T-helper 17 cell (primary cell): Measurements from ENCODE around the gene CEP120. TPM values are rescaled to one million over a fixed set of nuclear protein-coding genes. Genes with fewer than 3 reads are reported as not detected.
"Not testable (repeated sequence)": the region's sequence is repeated elsewhere in the genome, so short reads cannot be mapped to it uniquely, and the experiment has no call there.

Experiments
- ATAC-seq: fragments of 150-1000 bp; cut with Tn5 transposase; 2 replicates; pipeline ENCODE4 v1.10.0; 2021; ENCODE audit warnings: mild to moderate bottlenecking, moderate library complexity
- DNase-seq, 3 donors: peaks; one replicate each; pipeline versions ENCODE4 v3.0.0 to v3.0.0-alpha.2; 2020 to 2021
- H3K9me3 ChIP-seq: one replicate; pipeline ENCODE4 v1.7.0; 2013; ENCODE audit warnings: low read length, mild to moderate bottlenecking; ENCODE audit not compliant: control insufficient read depth, poor library complexity, severe bottlenecking
- H3K27ac Mint-ChIP-seq: one replicate; pipeline ENCODE4 v1.8.0; 2022; ENCODE audit warnings: mild to moderate bottlenecking, moderate library complexity, mixed read lengths
- H3K27me3 Mint-ChIP-seq: one replicate; pipeline ENCODE4 v1.8.0; 2022; ENCODE audit warnings: mixed read lengths
- H3K36me3 Mint-ChIP-seq: one replicate; pipeline ENCODE4 v1.8.0; 2022; ENCODE audit warnings: low read depth, mixed read lengths
- H3K4me1 Mint-ChIP-seq: one replicate; pipeline ENCODE4 v1.8.0; 2022; ENCODE audit warnings: mild to moderate bottlenecking, mixed read lengths
- H3K4me3 Mint-ChIP-seq: one replicate; pipeline ENCODE4 v1.8.0; 2022; ENCODE audit warnings: mild to moderate bottlenecking, moderate library complexity, mixed read lengths
- total RNA-seq, 4 donors: library from RNA in 2 of 4; stranded (reverse) in 2 of 4; gene quantifications; one replicate each; pipeline ENCODE4 v1.2.3 and lab custom pipeline; 2022 to 2026

CEP120 gene
- total RNA-seq = 10 to 100 TPM; 58.6 to 60.5 TPM
- total RNA-seq (lab: John Stamatoyannopoulos, UW) = 117 to 135 reads per million in 2 donors

DNA sequence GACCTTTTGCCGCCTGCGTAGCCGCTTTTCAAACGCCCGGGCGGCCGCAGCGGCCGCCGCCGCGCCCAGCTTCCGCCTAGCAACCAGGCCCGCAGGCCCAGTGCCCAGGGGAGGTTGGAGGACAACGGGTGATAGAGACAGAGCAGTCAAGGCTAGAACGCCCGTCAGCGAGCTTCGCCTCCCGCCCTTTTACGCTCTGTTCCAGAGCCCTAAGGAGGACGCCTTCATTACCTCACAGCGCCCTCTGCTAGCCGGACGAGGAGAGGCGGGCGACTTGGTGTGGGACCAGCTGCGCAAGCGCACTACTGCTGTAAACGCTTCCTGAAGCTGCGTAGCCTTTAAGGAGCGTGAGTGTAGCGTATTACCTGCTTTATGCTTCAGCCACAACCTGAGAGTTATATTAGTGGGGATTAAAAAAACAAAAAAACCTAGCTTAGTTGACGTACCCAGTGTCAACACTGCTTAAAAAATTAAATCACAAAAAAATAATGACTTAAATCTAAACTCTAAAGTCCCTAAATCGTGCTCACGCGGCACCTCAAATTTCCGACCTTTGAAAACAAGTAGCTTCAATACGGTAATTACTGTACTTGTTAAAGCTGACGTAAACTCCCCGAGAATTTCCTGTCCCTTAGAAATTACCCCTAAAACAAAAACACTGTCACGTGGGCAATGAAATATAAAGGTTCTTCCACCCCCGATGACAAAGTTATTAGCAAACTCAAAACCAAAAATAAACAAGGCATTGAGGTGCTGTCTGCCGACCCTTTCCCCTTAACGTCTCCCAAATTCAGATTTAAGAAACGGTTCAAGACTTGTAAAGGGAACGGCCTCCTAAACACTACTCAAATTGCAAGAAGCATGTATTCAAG lies at the start of gene CEP120:
CEP120 (minus strand) TSS at position 126 of the 872 bp plus-strand sequence. CDS start 405 bp downstream, outside the sequence.
- H3K9me3 ChIP-seq = no peaks in the 10 kb centered on the region
- Mint-ChIP-seq H3K36me3 (no peaks in the 10 kb centered on the region), H3K27me3 (no peaks in the 10 kb centered on the region), H3K4me1 (peaks cover 19% of the 10 kb centered on the region), H3K27ac (no peak within 1 kb of the TSS), H3K4me3 (no peak within 1 kb of the TSS)
- peak; percentile 95 for ATAC-seq
- peak; percentile 89 to 95 (median 93) for DNase-seq

DNA sequence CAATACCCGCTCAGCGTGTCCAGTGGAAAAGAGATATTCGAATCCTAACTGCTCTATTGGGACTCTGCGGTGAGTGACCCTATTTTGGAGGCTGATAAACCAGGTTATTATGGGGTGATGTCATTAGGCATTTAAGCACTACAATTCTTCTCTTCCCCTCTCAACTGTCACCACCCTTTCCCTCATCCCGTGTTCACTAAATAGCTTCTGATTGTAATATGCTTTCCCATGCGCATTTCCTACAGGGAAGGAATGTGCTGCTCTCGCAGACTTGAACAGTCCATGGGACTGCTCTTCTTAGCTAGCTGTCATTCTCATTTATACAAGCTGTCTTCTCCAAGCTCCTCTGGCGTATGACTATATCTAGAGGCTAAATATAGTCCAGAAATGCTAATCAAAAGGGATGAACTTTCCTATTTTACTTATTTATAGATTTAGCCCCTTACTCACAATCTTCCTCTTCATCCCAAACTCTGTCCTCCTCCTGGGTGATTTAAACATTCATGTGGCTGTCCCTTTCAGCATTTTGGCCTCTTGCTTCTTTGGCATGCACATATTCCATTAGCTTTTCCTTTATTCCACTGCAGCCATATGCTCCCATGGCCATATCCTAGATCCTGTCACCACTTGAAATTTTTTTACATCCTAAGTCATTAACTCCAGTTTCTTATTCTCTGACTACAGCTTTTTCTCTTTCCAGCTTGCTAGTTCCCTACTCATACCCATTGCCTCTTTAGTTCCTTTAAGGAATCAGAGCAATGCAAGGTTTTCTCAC lies 49.1 kb upstream of the CEP120 start:
- H3K9me3 ChIP-seq = no peaks in the 10 kb centered on the region
- Mint-ChIP-seq H3K27me3 (no peaks in the 10 kb centered on the region), H3K4me1 (no peaks in the 10 kb centered on the region), H3K4me3 (no peak overlapping the region), H3K27ac (no peak overlapping the region), H3K36me3 (peaks cover 2% of the 10 kb centered on the region)
- ATAC-seq = no peak
- DNase-seq = no peak

DNA sequence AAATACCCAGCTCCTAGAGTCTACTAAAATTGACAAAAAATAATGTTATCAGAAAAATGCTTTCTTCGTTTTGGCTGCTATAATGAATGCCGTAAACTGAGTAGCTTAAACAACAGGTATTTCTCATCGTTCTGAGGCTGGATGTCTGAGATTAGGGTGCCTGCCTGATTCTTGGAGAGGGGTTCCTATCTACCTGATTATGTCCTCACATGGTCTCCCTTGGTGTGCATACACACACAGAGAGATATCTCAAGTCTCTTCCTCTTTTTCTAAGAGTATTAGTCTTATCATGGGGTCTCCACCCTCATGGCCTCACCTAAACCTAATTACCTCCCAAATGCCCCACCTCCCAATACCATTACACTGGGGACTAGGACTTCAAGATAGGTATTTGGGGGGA lies 48.2 kb upstream of the CEP120 start:
- Mint-ChIP-seq H3K4me3 (no peak overlapping the region), H3K27ac (no peak overlapping the region), H3K27me3 (no peaks in the 10 kb centered on the region)

DNA sequence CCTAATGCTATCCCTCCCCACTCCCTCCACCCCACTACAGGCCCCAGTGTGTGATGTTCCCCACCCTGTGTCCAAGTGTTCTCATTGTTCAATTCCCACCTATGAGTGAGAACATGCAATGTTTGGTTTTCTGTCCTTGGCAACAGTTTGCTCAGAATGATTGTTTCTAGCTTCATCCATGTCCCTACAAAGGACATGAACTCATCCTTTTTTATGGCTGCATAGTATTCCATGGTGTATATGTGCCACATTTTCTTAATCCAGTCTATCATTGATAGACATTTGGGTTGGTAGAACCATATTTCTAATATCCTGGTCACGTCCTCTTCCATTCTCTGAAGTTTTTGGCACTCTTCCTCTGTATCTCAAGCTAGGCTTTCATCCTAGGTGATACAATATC lies 43.6 kb upstream of the CEP120 start:
- H3K27me3 Mint-ChIP-seq, DNase-seq, H3K4me1 Mint-ChIP-seq, H3K36me3 Mint-ChIP-seq, H3K27ac Mint-ChIP-seq, H3K9me3 ChIP-seq, H3K4me3 Mint-ChIP-seq, ATAC-seq: not testable (repeated sequence)

More for the DNA sequence above, 48.2 kb upstream of the CEP120 start:
- no peaks in the 10 kb centered on the region for H3K4me1 Mint-ChIP-seq
- H3K36me3 Mint-ChIP-seq = peaks cover 2% of the 10 kb centered on the region
- ATAC-seq (no peak), DNase-seq (no peak)
- no peaks in the 10 kb centered on the region for H3K9me3 ChIP-seq

DNA sequence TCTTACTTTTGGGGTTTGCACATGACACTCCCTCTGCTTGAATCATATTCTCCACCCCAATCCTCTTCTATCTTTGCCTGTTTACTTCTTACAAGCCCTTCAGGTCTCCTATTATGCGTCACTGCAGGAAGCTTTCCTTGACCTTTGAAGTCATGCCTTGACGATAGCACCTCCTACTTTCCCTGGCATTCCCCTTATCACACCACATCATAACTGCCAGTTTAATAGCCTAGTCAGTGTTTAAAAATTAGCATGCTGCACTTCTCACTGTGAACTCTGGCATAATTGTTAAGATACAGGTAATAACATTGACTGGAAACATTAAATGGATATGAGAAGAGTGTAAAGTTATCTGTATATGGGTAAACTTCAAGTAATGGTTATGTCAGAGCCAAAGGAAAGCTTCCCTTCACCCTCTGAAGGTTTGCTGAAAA lies 37.1 kb upstream of the CEP120 start:
- peak; percentile 96 for ATAC-seq
- H3K4me1 Mint-ChIP-seq = peaks cover 7% of the 10 kb centered on the region
- H3K27ac Mint-ChIP-seq = no peak overlapping the region

DNA sequence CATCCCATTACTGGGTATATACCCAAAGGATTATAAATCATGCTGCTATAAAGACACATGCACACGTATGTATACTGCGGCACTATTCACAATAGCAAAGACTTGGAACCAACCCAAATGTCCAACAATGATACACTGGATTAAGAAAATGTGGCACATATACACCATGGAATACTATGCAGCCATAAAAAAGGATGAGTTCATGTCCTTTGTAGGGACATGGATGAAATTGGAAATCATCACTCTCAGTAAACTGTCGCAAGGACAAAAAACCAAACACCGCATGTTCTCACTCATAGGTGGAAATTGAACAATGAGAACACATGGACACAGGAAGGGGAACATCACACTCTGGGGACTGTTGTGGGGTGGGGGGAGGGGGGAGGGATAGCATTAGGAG lies 35.8 kb upstream of the CEP120 start:
- not testable (repeated sequence) for H3K36me3 Mint-ChIP-seq, H3K4me3 Mint-ChIP-seq, H3K4me1 Mint-ChIP-seq, H3K9me3 ChIP-seq, H3K27me3 Mint-ChIP-seq, H3K27ac Mint-ChIP-seq, DNase-seq, ATAC-seq

More for the DNA sequence above, 37.1 kb upstream of the CEP120 start:
- Mint-ChIP-seq H3K27me3 (no peaks in the 10 kb centered on the region), H3K36me3 (peaks cover 2% of the 10 kb centered on the region), H3K4me3 (no peak overlapping the region)
- H3K9me3 ChIP-seq = no peaks in the 10 kb centered on the region
- DNase-seq = no peak

DNA sequence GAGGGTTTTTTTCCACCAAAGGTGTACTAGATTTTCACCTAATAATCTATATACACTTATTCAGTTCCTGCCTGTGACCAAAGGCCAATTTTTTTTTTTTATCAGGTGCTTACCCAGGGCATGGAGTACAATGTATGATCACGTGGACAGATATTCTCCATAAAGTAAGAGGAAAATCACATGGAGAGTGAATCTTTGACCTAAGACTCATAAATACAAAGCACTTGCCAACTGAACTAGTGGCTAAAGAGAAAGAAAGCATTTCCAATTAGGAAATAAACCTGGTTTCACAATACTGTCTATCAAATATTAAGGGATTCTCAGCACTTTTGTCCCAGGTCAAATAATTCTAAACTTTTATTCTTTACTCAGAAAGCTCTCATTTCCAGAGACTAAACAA lies 33.0 kb upstream of the CEP120 start:
- Mint-ChIP-seq H3K36me3 (peaks cover 2% of the 10 kb centered on the region), H3K4me3 (no peak overlapping the region), H3K4me1 (peaks cover 7% of the 10 kb centered on the region), H3K27ac (no peak overlapping the region), H3K27me3 (peaks cover 4% of the 10 kb centered on the region)
- ATAC-seq = no peak
- DNase-seq = no peak
- H3K9me3 ChIP-seq = no peaks in the 10 kb centered on the region

DNA sequence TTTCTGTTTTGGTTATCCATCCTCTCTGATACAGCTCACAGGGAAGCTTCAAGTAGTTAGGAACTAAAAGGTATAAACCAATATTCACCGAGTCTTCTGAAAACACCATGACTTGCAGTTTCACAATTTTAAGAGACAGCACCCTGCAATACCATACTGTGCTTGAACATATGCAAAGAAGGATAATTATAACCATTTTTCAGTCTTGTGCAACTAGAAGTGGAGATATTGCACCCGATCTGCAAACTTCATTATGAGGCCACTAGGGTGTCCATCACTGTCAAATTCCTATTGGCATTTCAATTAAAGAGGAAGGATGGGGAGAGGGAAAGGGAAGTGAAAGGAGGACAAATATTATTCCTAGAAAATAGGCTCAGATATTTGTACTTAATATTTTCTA lies 32.4 kb upstream of the CEP120 start:
- DNase-seq (no peak), ATAC-seq (no peak)
- H3K36me3 Mint-ChIP-seq = peaks cover 2% of the 10 kb centered on the region
- peaks cover 7% of the 10 kb centered on the region for H3K4me1 Mint-ChIP-seq
- H3K9me3 ChIP-seq = no peaks in the 10 kb centered on the region
- peaks cover 4% of the 10 kb centered on the region for H3K27me3 Mint-ChIP-seq
- no peak overlapping the region for H3K4me3 Mint-ChIP-seq
- H3K27ac Mint-ChIP-seq = no peak overlapping the region

DNA sequence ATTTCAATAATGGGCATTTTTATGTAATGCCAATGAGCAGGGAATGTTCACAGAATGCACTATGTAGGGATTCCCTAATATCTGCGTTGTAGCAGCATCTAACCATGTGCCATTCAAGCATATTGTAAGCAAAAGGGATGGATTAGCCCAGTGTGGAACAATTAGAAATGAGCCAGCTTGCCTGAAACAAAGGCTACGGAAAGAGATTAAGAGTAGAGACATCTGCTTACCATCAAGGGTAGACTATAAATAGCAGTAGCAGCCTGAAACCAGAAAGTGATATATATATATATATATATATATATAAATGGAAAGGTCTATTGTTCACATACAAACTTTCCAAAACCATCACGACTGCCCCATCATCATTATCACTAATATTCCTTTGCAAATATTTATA lies 31.9 kb upstream of the CEP120 start:
- Mint-ChIP-seq H3K4me1 (peaks cover 2% of the 10 kb centered on the region), H3K27me3 (peaks cover 4% of the 10 kb centered on the region), H3K27ac (no peak overlapping the region), H3K36me3 (no peaks in the 10 kb centered on the region), H3K4me3 (no peak overlapping the region)
- H3K9me3 ChIP-seq = no peaks in the 10 kb centered on the region
- DNase-seq (no peak), ATAC-seq (no peak)

DNA sequence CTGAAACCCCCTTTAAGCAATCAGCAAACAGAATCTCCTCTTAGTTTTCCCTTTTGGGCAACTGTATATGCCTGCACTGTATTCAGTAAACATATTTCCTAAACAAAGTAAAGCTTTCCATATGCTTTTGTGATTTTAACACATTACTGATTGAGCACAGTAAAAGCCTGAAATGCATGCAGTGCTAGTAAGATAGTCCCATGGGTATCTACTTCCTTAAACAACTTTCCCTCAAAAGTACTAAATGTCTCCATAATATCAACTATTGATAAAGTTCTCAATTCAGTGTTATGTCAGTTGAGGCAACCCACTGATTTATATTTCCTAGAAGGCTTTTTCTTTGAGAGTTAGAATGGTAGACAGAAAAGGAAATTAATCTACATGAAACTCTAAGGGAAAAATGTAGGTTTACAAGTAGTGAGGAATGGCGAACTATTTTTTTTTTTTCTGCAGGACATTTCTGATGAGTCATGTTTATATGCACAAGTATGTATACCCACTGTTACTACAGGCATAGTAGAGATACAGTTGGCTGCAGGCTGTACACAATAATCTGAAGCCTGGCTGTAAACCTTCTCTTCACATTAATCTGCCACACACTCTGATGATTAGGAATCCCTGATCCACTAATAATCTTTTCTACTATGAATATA lies 31.2 kb upstream of the CEP120 start:
- DNase-seq = no peak
- peaks cover 4% of the 10 kb centered on the region for H3K27me3 Mint-ChIP-seq
- H3K36me3 Mint-ChIP-seq = no peaks in the 10 kb centered on the region
- H3K4me3 Mint-ChIP-seq = no peak overlapping the region
- no peaks in the 10 kb centered on the region for H3K9me3 ChIP-seq
- H3K4me1 Mint-ChIP-seq = no peaks in the 10 kb centered on the region
- no peak overlapping the region for H3K27ac Mint-ChIP-seq
- no peak for ATAC-seq

DNA sequence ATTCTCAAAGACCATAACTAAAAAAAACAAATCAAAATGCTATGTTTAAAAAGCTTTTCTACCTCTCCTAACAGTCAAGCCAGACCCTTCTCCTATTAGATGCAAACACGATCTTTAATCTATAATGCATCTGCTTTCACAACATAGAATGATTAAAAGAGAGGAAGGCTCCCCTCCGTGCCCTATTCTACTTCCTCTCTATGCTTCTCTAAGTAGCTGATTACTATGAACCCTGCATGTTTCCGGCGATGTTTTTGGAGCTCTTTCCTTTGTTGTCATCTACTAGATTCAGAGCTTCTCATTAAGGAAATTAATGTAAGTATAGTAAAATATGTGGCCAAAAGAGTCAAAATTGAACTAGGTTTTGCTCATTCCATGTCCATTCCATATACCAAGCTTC lies 29.2 kb upstream of the CEP120 start:
- Mint-ChIP-seq H3K36me3 (no peaks in the 10 kb centered on the region), H3K27me3 (peaks cover 12% of the 10 kb centered on the region), H3K4me1 (no peaks in the 10 kb centered on the region), H3K4me3 (no peak overlapping the region), H3K27ac (no peak overlapping the region)
- DNase-seq (no peak), ATAC-seq (no peak)
- H3K9me3 ChIP-seq = no peaks in the 10 kb centered on the region

DNA sequence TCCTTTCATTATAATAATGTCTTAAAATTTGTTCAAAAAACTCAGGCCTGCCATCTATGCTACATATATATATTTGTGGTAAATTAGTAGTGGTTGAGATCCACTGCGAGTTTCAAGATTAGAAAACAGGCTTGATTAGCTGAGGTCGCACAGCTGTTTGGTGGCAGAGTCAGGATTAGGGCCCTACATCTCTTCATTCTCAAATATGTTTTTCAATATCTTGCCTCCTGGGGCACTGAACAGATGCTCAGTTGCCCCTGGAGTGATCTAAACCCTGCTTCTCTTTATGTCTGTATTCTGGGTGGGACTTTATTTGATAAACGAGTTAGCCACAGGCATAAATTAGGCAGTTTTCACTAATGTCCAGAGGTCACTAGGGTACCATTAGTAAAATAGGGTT lies 27.8 kb upstream of the CEP120 start:
- no peak overlapping the region for H3K27ac Mint-ChIP-seq
- ATAC-seq = no peak
- peaks cover 15% of the 10 kb centered on the region for H3K27me3 Mint-ChIP-seq

DNA sequence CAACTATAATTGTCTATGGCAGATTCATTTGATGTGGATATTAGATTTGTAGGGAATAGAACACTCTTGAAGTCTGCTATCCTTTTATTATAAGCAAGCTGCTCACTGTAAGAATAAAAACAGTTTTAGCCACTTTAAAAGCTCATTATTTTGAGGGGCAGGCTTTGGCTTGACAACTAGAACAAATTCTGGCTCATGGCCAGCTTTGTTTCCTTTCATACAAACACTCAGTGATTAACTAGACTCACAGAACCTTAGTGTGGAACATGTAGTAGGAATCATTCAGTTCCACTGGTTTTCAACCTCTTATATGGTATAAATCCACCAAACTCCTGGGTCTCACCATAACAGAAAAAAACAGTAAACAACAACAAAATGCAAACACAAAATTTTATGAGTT lies 27.4 kb upstream of the CEP120 start:
- H3K4me1 Mint-ChIP-seq = no peaks in the 10 kb centered on the region
- DNase-seq (no peak), ATAC-seq (no peak)
- H3K9me3 ChIP-seq = no peaks in the 10 kb centered on the region
- no peak overlapping the region for H3K4me3 Mint-ChIP-seq
- H3K36me3 Mint-ChIP-seq = no peaks in the 10 kb centered on the region
- no peak overlapping the region for H3K27ac Mint-ChIP-seq
- H3K27me3 Mint-ChIP-seq = peaks cover 19% of the 10 kb centered on the region

More for the DNA sequence above, 27.8 kb upstream of the CEP120 start:
- no peak for DNase-seq
- Mint-ChIP-seq H3K4me3 (no peak overlapping the region), H3K4me1 (no peaks in the 10 kb centered on the region), H3K36me3 (no peaks in the 10 kb centered on the region)
- H3K9me3 ChIP-seq = no peaks in the 10 kb centered on the region
